GM12878 (cell line): ENCODE data around the gene ULBP2. TPM values are rescaled to one million over a fixed set of nuclear protein-coding genes. Genes with fewer than 3 reads are reported as not detected.

Experiments used
- ATAC-seq: fragments of 200-7000 bp; cut with Tn5 transposase; 3 replicates; pipeline ENCODE4 v1.9.1; 2020; ENCODE audit warnings: mild to moderate bottlenecking, moderate library complexity
- BruUV-seq: library from RNA; stranded (reverse); fragments of 400-500 nt; replicated peaks from 2 replicates; lab custom pipeline; 2021; lab: Mats Ljungman, UMichigan
- CTCF ChIA-PET: fragments of 300-600 bp; sonication (Branson Sonifier 250); formaldehyde crosslinking; extraction: SDS; loops from one replicate; lab custom pipeline; 2021; ENCODE audit warnings: inconsistent platforms; lab: Yijun Ruan, JAX
- POLR2A ChIA-PET: fragments of 350-600 bp; formaldehyde crosslinking; extraction: SDS; loops from one replicate; lab custom pipeline; 2021; ENCODE audit warnings: inconsistent platforms; lab: Charles Lee
- RAD21 ChIA-PET: fragments of 300-600 bp; sonication (Branson Sonifier 250); formaldehyde crosslinking; loops from one replicate; lab custom pipeline; 2023; ENCODE audit warnings: antibody characterized with exemption; ENCODE audit not compliant: unreplicated experiment; lab: Charles Lee
- SMC1A ChIA-PET: fragments of 300-600 bp; sonication (Branson Sonifier 250); formaldehyde crosslinking; loops from one replicate; lab custom pipeline; 2023; ENCODE audit not compliant: unreplicated experiment, uncharacterized antibody; lab: Charles Lee
- DNase-seq: peaks from one replicate; pipeline ENCODE4 v3.0.0-alpha.2; 2011; ENCODE audit warnings: low read depth, low spot score
- FAIRE-seq: peaks from 3 replicates; lab custom pipeline; 2011; peaks lifted over from hg19 to GRCh38; lab: Jason Lieb, UNC
- H2AFZ ChIP-seq: 2 replicates; pipeline ENCODE4 v1.6.0; 2011; ENCODE audit warnings: low read depth, low read length, control low read depth; ENCODE audit not compliant: control insufficient read depth
- H3K27ac ChIP-seq: 2 replicates; pipeline ENCODE4 v1.5.1; 2011; ENCODE audit warnings: control low read depth; ENCODE audit not compliant: control insufficient read depth, insufficient read depth
- H3K27me3 ChIP-seq, 2 experiments: replicated peaks in 1 of 2; 2 replicates each; pipeline versions ENCODE4 v1.6.0 to v1.6.1; 2011; ENCODE audit warnings: low read length in 1 of 2; ENCODE audit not compliant: control insufficient read depth in 2 of 2, insufficient read depth in 2 of 2
- H3K36me3 ChIP-seq, 2 experiments: 2 replicates each; pipeline ENCODE4 v1.5.1; 2011; ENCODE audit warnings: low read length in 1 of 2; ENCODE audit not compliant: control insufficient read depth in 2 of 2, insufficient read depth in 2 of 2
- H3K4me1 ChIP-seq: 2 replicates; pipeline ENCODE4 v1.6.1; 2011; ENCODE audit warnings: mild to moderate bottlenecking, low read length, moderate library complexity, mixed read lengths; ENCODE audit not compliant: control insufficient read depth, insufficient read depth
- H3K4me2 ChIP-seq: 2 replicates; pipeline ENCODE4 v1.6.0; 2011; ENCODE audit warnings: control low read depth; ENCODE audit not compliant: control insufficient read depth, insufficient read depth
- H3K4me3 ChIP-seq: fragments of 200-600 bp; sonication (generic); 2 replicates; pipeline ENCODE4 v1.5.1; 2016
- H3K79me2 ChIP-seq: 2 replicates; pipeline ENCODE4 v1.6.0; 2011; ENCODE audit warnings: low read length; ENCODE audit not compliant: control insufficient read depth, insufficient read depth
- H3K9ac ChIP-seq: 2 replicates; pipeline ENCODE4 v1.8.0; 2011; ENCODE audit warnings: low read length, control low read depth, mixed read lengths; ENCODE audit not compliant: control insufficient read depth, insufficient read depth
- H3K9me3 ChIP-seq: replicated peaks from 3 replicates; pipeline ENCODE4 v1.5.1; 2011; ENCODE audit warnings: mild to moderate bottlenecking, low read length; ENCODE audit not compliant: control insufficient read depth, insufficient read depth
- H4K20me1 ChIP-seq: 2 replicates; pipeline ENCODE4 v1.6.0; 2011; ENCODE audit not compliant: control insufficient read depth, insufficient read depth
- CBFB ChIP-seq: IDR thresholded peaks from 2 replicates; pipeline ENCODE4 v1.6.1; 2016; ENCODE audit warnings: antibody characterized with exemption, low read depth
- CTCF ChIP-seq, 3 experiments: IDR thresholded peaks in 2 of 3; conservative IDR thresholded peaks in 1 of 3; 2 replicates each; pipeline ENCODE4 v1.5.1; 2011; ENCODE audit warnings: low read depth in 3 of 3, low read length in 3 of 3, mild to moderate bottlenecking in 3 of 3, control low read depth in 2 of 3, moderate library complexity in 2 of 3, inconsistent platforms in 1 of 3, mixed read lengths in 1 of 3; ENCODE audit not compliant: control insufficient read depth in 2 of 3, insufficient read depth in 1 of 3; ENCODE audit errors: extremely low read depth in 1 of 3
- ESRRA ChIP-seq: IDR thresholded peaks from 2 replicates; pipeline ENCODE4 v1.6.1; 2012; ENCODE audit warnings: mild to moderate bottlenecking, low read length, improper control_type of control experiment
- HDAC6 ChIP-seq: fragments of 200-600 bp; sonication (generic); IDR thresholded peaks from one replicate; pipeline ENCODE4 v1.8.0; 2017; ENCODE audit warnings: antibody characterized with exemption; ENCODE audit not compliant: unreplicated experiment
- JUND ChIP-seq: IDR thresholded peaks from 2 replicates; pipeline ENCODE4 v1.6.1; 2012; ENCODE audit warnings: low read depth, mild to moderate bottlenecking, low read length, improper control_type of control experiment, moderate library complexity
- LARP7 ChIP-seq: fragments of 450-650 bp; IDR thresholded peaks from 2 replicates; pipeline ENCODE4 v1.6.1; 2017; ENCODE audit warnings: mild to moderate bottlenecking
- MTA2 ChIP-seq: fragments of 450-650 bp; IDR thresholded peaks from 2 replicates; pipeline ENCODE4 v1.6.1; 2016; ENCODE audit warnings: low read depth, mild to moderate bottlenecking, moderate library complexity
- MYB ChIP-seq: fragments of 150-350 bp; IDR thresholded peaks from 2 replicates; pipeline ENCODE4 v1.6.1; 2014; ENCODE audit warnings: mild to moderate bottlenecking, low read depth, low read length, borderline replicate concordance
- NFIC ChIP-seq: IDR thresholded peaks from 2 replicates; pipeline ENCODE4 v1.6.1; 2012; ENCODE audit warnings: low read depth, mild to moderate bottlenecking, inconsistent platforms, low read length, moderate library complexity
- NRF1 ChIP-seq: conservative IDR thresholded peaks from 2 replicates; pipeline ENCODE4 v1.6.1; 2011; ENCODE audit warnings: mild to moderate bottlenecking, low read depth, low read length, improper control_type of control experiment
- SREBF2 ChIP-seq: IDR thresholded peaks from 2 replicates; pipeline ENCODE4 v1.6.1; 2012; ENCODE audit warnings: mild to moderate bottlenecking, low read length
- SUZ12 ChIP-seq: fragments of 200-600 bp; sonication (generic); IDR thresholded peaks from one replicate; pipeline ENCODE4 v1.6.1; 2018; ENCODE audit warnings: antibody characterized with exemption, mild to moderate bottlenecking; ENCODE audit not compliant: unreplicated experiment
- ZBTB33 ChIP-seq: fragments of 450-650 bp; IDR thresholded peaks from 2 replicates; pipeline ENCODE4 v1.6.1; 2017; ENCODE audit warnings: mild to moderate bottlenecking
- ZNF24 ChIP-seq: fragments of 450-650 bp; IDR thresholded peaks from 2 replicates; pipeline ENCODE4 v1.6.1; 2017; ENCODE audit warnings: antibody characterized with exemption, mild to moderate bottlenecking
- ZNF384 ChIP-seq: IDR thresholded peaks from 2 replicates; pipeline ENCODE4 v1.6.1; 2012; ENCODE audit warnings: low read depth, mild to moderate bottlenecking, low read length, improper control_type of control experiment, borderline replicate concordance
- WGBS: methylation state at CpG from one replicate; pipeline ENCODE4 v1.1.6; 2016; ENCODE audit warnings: low lambda C conversion rate; ENCODE audit not compliant: insufficient replicate concordance, insufficient coverage; ENCODE audit errors: missing lambda C conversion rate; 5-methylcytosine and 5-hydroxymethylcytosine counted together
- in situ Hi-C: fragments of 300-500 bp; cut with MboI; formaldehyde crosslinking; loops from 9 replicates; pipeline ENCODE4 v1.14.3; 2018; ENCODE audit warnings: mixed read lengths
- intact Hi-C: fragments of 100-400 bp; cut with micrococcal nuclease; formaldehyde crosslinking; loops from one replicate; pipeline ENCODE4 v1.14.2; 2022; ENCODE audit not compliant: unreplicated experiment
- polyA plus RNA-seq, 11 experiments: library from polyadenylated mRNA; depleted of rRNA in 4 of 11; unstranded in 6 of 11; stranded (reverse) in 5 of 11; fragments of >200 nt; fragmentation: Nextera tagmentation in 4 of 11; fragmentation: Illumina TruSeq in 1 of 11; extraction: Ambion mirVana in 4 of 11; extraction: Trizol in 1 of 11; gene quantifications; 1 replicate in 1 of 11; 2 replicates in 10 of 11; pipeline versions ENCODE4 v1.2.1 to v1.2.3, GENCODE V29; 2011 to 2016; ENCODE audit warnings: inconsistent platforms in 2 of 11, missing spikeins in 2 of 11, low read depth in 1 of 11
- total RNA-seq, 4 experiments: library from RNA; depleted of rRNA in 3 of 4; stranded (reverse); fragments of >200 nt in 3 of 4; fragmentation: Illumina TruSeq in 1 of 4; extraction: Trizol in 1 of 4; gene quantifications; 2 replicates each; pipeline versions ENCODE4 v1.2.1 to v1.2.3, GENCODE V29; 2013 to 2021

Gene ULBP2
- total and polyA plus RNA-seq, 10 of the 15 experiments (the other 5 are each of a cell fraction or from before 2014, with no cell fraction given), result 0.16 to 2.5 (median 0.22) TPM; not detected in 3

DNA sequence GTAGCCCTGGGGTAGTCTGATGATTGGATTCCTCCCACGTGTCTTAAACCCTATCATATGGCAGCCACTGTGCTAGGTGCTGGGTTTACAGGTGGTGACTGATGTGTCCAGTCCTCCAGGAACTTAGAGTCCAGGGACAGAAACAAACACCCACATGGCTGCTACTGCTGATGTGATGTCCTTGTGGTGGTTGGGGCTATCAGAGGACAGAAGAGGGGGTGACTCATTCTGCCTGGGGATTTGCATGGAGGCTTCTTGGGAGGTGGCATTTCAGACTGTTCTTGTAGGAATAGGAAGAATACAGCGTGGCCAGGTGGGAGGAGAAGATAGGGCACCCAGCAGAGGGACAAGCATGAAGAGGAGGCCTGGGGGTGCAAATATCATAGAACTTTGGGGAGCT lies 28.7 kb upstream of the ULBP2 start:
- no peak overlapping the region for H3K4me2 ChIP-seq
- H3K4me1 ChIP-seq, result no peaks in the 10 kb centered on the region
- no peak for ATAC-seq
- ChIA-PET POLR2A (no interaction called here), CTCF (interaction anchor here (0.6 kb wide), 1 partner anchor 48 kb away, joined by 3 read pairs; no protein-coding TSS in a partner anchor), SMC1A (no interaction called here), RAD21 (no interaction called here)
- no peak overlapping the region for H3K4me3 ChIP-seq
- in situ Hi-C loops, result no loop called here
- H3K9ac ChIP-seq, result no peak overlapping the region
- BruUV-seq, result no TSS peak
- no peaks in the 10 kb centered on the region; a peak in 1 of 4 replicates for H3K27me3 ChIP-seq
- TF ChIP-seq ZBTB33, result no peak
- no peak for TF ChIP-seq HDAC6
- no peak for TF ChIP-seq SUZ12
- no peak for TF ChIP-seq MYB
- no peak for TF ChIP-seq NFIC
- TF ChIP-seq LARP7, result no peak
- TF ChIP-seq CTCF (IDR thresholded peaks at IDR 0.05 in 2 of 3, conservative IDR thresholded peaks at IDR 0.05 in 1 of 3; ENCODE audit: control insufficient read depth in 2 of 3, extremely low read depth in 1 of 3, insufficient read depth in 1 of 3, low read depth in 3 of 3, low read length in 3 of 3), result no peak
- TF ChIP-seq ESRRA, result no peak
- no peak for TF ChIP-seq NRF1
- no peak for TF ChIP-seq ZNF24
- TF ChIP-seq CBFB, result no peak
- no peak for TF ChIP-seq MTA2
- no peak for TF ChIP-seq ZNF384
- TF ChIP-seq JUND, result no peak
- no peak for TF ChIP-seq SREBF2
- no peaks in the 10 kb centered on the region for H4K20me1 ChIP-seq
- H3K9me3 ChIP-seq, result peaks cover 3% of the 10 kb centered on the region; the same call in 1 of the 3 replicates
- WGBS, result 3% methylated on average over 2 of the region's 2 CpGs
- no peak for DNase-seq
- intact Hi-C loops, result no loop called here
- H3K27ac ChIP-seq, result no peak overlapping the region
- no peaks in the 10 kb centered on the region for H3K79me2 ChIP-seq
- no peak overlapping the region for H2AFZ ChIP-seq
- no peaks in the 10 kb centered on the region for H3K36me3 ChIP-seq
- no peak for FAIRE-seq
